Occipital lobe (tissue), 2 donors: ENCODE results near the gene UBL7. TPM values are rescaled to one million over a fixed set of nuclear protein-coding genes. Genes with fewer than 3 reads are reported as not detected.

Source experiments
- small RNA-seq: library from RNA; depleted of rRNA; stranded (forward); fragments of <200 nt; gene quantifications from one replicate; pipeline ENCODE3, GENCODE V24; 2014
- total RNA-seq: library from RNA; depleted of rRNA; stranded (reverse); fragments of >200 nt; gene quantifications from one replicate; pipeline ENCODE4 v1.2.3, GENCODE V29; 2014

UBL7 gene
- total RNA-seq, 1 donor from 2014 or later, result 31.2 TPM

Small RNA genes lying within 50 kb of the gene (small RNA-seq; reads per million reads assigned to genes)
- gene MIR6881 (not detected), gene RF00591 (not detected)

Other genes with a start within 250 kb of the UBL7 start
- not detected for gene CCDC33, start 224.8 kb downstream of the UBL7 start, total RNA-seq
- not detected for gene CYP11A1, start 93.5 kb downstream of the UBL7 start, total RNA-seq
- gene SEMA7A, start 27.2 kb downstream of the UBL7 start, total RNA-seq, result 51.5 TPM
- gene ARID3B, start 80.1 kb upstream of the UBL7 start, total RNA-seq, result 8.3 TPM
- 27.0 TPM for gene CLK3, start 154.7 kb upstream of the UBL7 start, total RNA-seq
- 12.9 TPM for gene EDC3, start 234.9 kb upstream of the UBL7 start, total RNA-seq